Adrenal gland (tissue), 5 donors: ENCODE data around the gene TRIO.

ENCODE experiments used
- CTCF ChIP-seq, 6 experiments: fragments of 450-650 bp in 4 of 6; fragments of 200-600 bp in 2 of 6; sonication (generic) in 1 of 6; IDR thresholded peaks; 1 replicate in 5 of 6; 2 replicates in 1 of 6; pipeline versions ENCODE4 v1.5.1 to v1.8.0; 2016 to 2021; ENCODE audit warnings: antibody characterized with exemption in 6 of 6, mild to moderate bottlenecking in 2 of 6, moderate library complexity in 1 of 6
- POLR2A ChIP-seq, 2 donors: fragments of 450-650 bp; IDR thresholded peaks; one replicate each; pipeline ENCODE4 v1.6.1; 2017; ENCODE audit warnings: antibody characterized with exemption in 2 of 2, mild to moderate bottlenecking in 2 of 2, moderate library complexity in 1 of 2
- donor health status: DM: no; HTN: no; CAD: no.

DNA sequence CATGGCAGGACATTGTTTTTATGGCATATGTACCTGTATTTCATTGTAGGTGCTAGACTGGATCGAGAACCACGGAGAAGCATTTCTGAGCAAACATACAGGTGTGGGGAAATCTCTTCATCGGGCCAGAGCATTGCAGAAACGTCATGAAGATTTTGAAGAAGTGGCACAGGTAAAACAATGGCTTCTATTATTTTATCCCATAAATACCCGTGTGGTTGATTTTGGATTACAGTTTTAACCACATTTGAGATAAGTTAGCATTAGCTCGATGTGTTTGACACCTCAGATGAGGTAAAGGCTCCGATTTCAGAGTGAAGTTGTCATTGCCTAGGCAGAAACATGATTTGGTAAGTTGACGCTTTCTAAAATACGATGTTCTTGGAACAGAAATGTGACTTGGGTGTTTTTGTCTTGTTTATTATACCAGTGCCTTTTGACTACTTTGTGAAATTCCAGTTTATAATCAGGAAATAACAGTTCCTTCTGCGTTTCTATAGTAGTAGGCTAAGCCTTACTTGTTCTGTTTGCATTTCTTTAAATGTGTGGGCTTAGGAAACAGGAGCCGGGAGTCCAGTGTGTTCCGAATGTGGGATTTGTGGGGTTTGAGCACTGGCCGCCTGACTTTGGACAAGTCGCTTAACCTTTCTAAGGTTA is 187.7 kb downstream of the TRIO start:
- TF ChIP-seq CTCF (IDR thresholded peaks at IDR 0.05) (no peak), POLR2A (IDR thresholded peaks at IDR 0.05) (no peak)
